B cell (primary cell): ENCODE measurements around the gene APOH. TPM values are rescaled to one million over a fixed set of nuclear protein-coding genes. Genes with fewer than 3 reads are reported as not detected.

Experiments
- ATAC-seq: fragments of 200-7000 bp; cut with Tn5 transposase; one replicate; pipeline ENCODE4 v1.10.0; 2021; ENCODE audit warnings: low read depth, mild to moderate bottlenecking, moderate number of reproducible peaks, moderate library complexity
- CTCF ChIA-PET: fragments of 350-600 bp; sonication (Branson Sonifier 250); formaldehyde crosslinking; loops from one replicate; lab custom pipeline; 2021; ENCODE audit warnings: antibody characterized with exemption, inconsistent platforms; lab: Charles Lee
- POLR2A ChIA-PET: fragments of 350-600 bp; sonication (Branson Sonifier 250); formaldehyde crosslinking; loops from one replicate; lab custom pipeline; 2021; ENCODE audit warnings: antibody characterized with exemption; lab: Charles Lee
- DNase-seq: peaks from one replicate; pipeline ENCODE4 v3.0.0; 2013
- H2AFZ ChIP-seq: 2 replicates; pipeline ENCODE4 v1.6.1; 2012; ENCODE audit warnings: mild to moderate bottlenecking, low read depth, low read length; ENCODE audit not compliant: insufficient read depth, poor library complexity, severe bottlenecking
- H3K27ac ChIP-seq, 2 donors: 1 replicate in 1 of 2; 2 replicates in 1 of 2; pipeline ENCODE4 v1.5.1; 2012 to 2013; ENCODE audit warnings: low read length in 2 of 2, mild to moderate bottlenecking in 2 of 2, moderate library complexity in 1 of 2
- H3K27me3 ChIP-seq, 4 experiments: fragments of 200-600 bp in 1 of 4; sonication (generic) in 1 of 4; replicated peaks in 1 of 4; 1 replicate in 2 of 4; 2 replicates in 2 of 4; pipeline versions ENCODE4 v1.6.1 to v1.7.0; 2013 to 2016; ENCODE audit warnings: low read length in 3 of 4, mild to moderate bottlenecking in 2 of 4, mixed read lengths in 1 of 4, moderate library complexity in 1 of 4; ENCODE audit not compliant: insufficient read depth in 4 of 4, control insufficient read depth in 3 of 4; ENCODE audit errors: control extremely low read depth in 1 of 4
- H3K36me3 ChIP-seq, 2 experiments: replicated peaks in 1 of 2; 1 replicate in 1 of 2; 2 replicates in 1 of 2; pipeline versions ENCODE4 v1.6.1 to v1.7.1; 2013; ENCODE audit warnings: low read length in 1 of 2; ENCODE audit not compliant: insufficient read depth in 2 of 2, control insufficient read depth in 1 of 2; ENCODE audit errors: control extremely low read depth in 1 of 2, extremely low read depth in 1 of 2
- H3K4me1 ChIP-seq, 2 donors: fragments of 200-600 bp in 1 of 2; sonication (generic) in 1 of 2; 1 replicate in 1 of 2; 2 replicates in 1 of 2; pipeline versions ENCODE4 v1.5.1 to v1.6.1; 2013 to 2017; ENCODE audit warnings: low read length in 2 of 2; ENCODE audit not compliant: control insufficient read depth in 2 of 2, insufficient read depth in 2 of 2
- H3K4me2 ChIP-seq: replicated peaks from 2 replicates; pipeline ENCODE3; 2012; ENCODE audit warnings: mild to moderate bottlenecking, low read depth, low read length; ENCODE audit not compliant: poor library complexity, severe bottlenecking
- H3K4me3 ChIP-seq, 5 experiments: fragments of 200-600 bp in 1 of 5; sonication (generic) in 1 of 5; 1 replicate in 3 of 5; 2 replicates in 2 of 5; pipeline versions ENCODE4 v1.5.1 to v1.7.0; 2011 to 2016; ENCODE audit warnings: low read length in 4 of 5, mild to moderate bottlenecking in 4 of 5, low read depth in 2 of 5, control low read depth in 1 of 5, moderate library complexity in 1 of 5; ENCODE audit not compliant: insufficient read depth in 1 of 5; ENCODE audit errors: control extremely low read depth in 1 of 5, extremely low read depth in 1 of 5
- H3K79me2 ChIP-seq: fragments of 200-600 bp; sonication (generic); one replicate; pipeline ENCODE4 v1.6.0; 2016; ENCODE audit warnings: low read length; ENCODE audit not compliant: control insufficient read depth, insufficient read depth
- H3K9ac ChIP-seq: fragments of 200-600 bp; sonication (generic); 2 replicates; pipeline ENCODE4 v1.6.1; 2017; ENCODE audit warnings: mild to moderate bottlenecking, low read length, moderate library complexity
- H3K9me3 ChIP-seq, 3 donors: one replicate each; pipeline versions ENCODE4 v1.6.1 to v1.7.1; 2013; ENCODE audit warnings: low read length in 2 of 3; ENCODE audit not compliant: control insufficient read depth in 2 of 3, insufficient read depth in 1 of 3; ENCODE audit errors: control extremely low read depth in 1 of 3
- H4K20me1 ChIP-seq: 2 replicates; pipeline ENCODE4 v1.6.0; 2012; ENCODE audit warnings: mild to moderate bottlenecking, low read length; ENCODE audit not compliant: insufficient read depth, control insufficient read depth, poor library complexity, severe bottlenecking
- H3K27ac Mint-ChIP-seq: one replicate; pipeline ENCODE4 v1.8.0; 2021; ENCODE audit warnings: mixed read lengths
- H3K27me3 Mint-ChIP-seq: one replicate; pipeline ENCODE4 v1.8.0; 2021; ENCODE audit warnings: mixed read lengths
- H3K4me1 Mint-ChIP-seq: one replicate; pipeline ENCODE4 v1.8.0; 2021; ENCODE audit warnings: mixed read lengths
- H3K4me3 Mint-ChIP-seq: one replicate; pipeline ENCODE4 v1.8.0; 2021; ENCODE audit warnings: mixed read lengths
- H3K9me3 Mint-ChIP-seq: one replicate; pipeline ENCODE4 v1.8.0; 2022; ENCODE audit warnings: mixed read lengths; ENCODE audit not compliant: insufficient read depth
- CTCF ChIP-seq: fragments of 200-600 bp; IDR thresholded peaks from one replicate; pipeline ENCODE4 v1.8.0; 2022; ENCODE audit warnings: antibody characterized with exemption, mild to moderate bottlenecking
- EZH2 ChIP-seq: IDR thresholded peaks from 2 replicates; pipeline ENCODE4 v1.6.1; 2012; ENCODE audit warnings: borderline replicate concordance, low read depth, mild to moderate bottlenecking, moderate library complexity, low read length; ENCODE audit not compliant: insufficient read depth, poor library complexity, severe bottlenecking
- WGBS: methylation state at CpG from one replicate; pipeline ENCODE4 v1.1.5; 2013; ENCODE audit warnings: missing lambda C conversion rate; ENCODE audit not compliant: insufficient coverage; 5-methylcytosine and 5-hydroxymethylcytosine counted together
- intact Hi-C: fragments of 100-400 bp; cut with micrococcal nuclease; formaldehyde crosslinking; loops from one replicate; pipeline ENCODE4 v1.10.0; 2022
- polyA plus RNA-seq: library from polyadenylated mRNA; depleted of rRNA; stranded (reverse); fragments of >200 nt; gene quantifications from 2 replicates; pipeline ENCODE4 v1.2.3, GENCODE V29; 2012
- total RNA-seq, 2 donors: library from RNA; stranded (reverse); fragments of 120-200 nt in 1 of 2; gene quantifications; 1 replicate in 1 of 2; 2 replicates in 1 of 2; pipeline versions ENCODE4 v1.2.3 to v1.2.4, GENCODE V29; 2013 to 2022

APOH gene
- total and polyA plus RNA-seq, 2 donors (not counting 1 experiment from before 2014, with no cell fraction given) = not detected

- H3K9ac ChIP-seq = no peak overlapping the region
- Mint-ChIP-seq H3K4me1 (no peaks in the 10 kb centered on the region), H3K9me3 (no peaks in the 10 kb centered on the region), H3K27me3 (peaks cover 35% of the 10 kb centered on the region), H3K4me3 (no peak overlapping the region), H3K27ac (no peak overlapping the region)
- no peak overlapping the region for H3K4me3 ChIP-seq
- 92% methylated on average over 7 of the region's 9 CpGs for WGBS
- no peaks in the 10 kb centered on the region for H3K9me3 ChIP-seq
- no peak for ATAC-seq
- CTCF ChIA-PET = no interaction called here
- H3K27me3 ChIP-seq = peaks cover 0 to 6% (median 1%) of the 10 kb centered on the region in 4 experiments
- no peaks in the 10 kb centered on the region for H3K79me2 ChIP-seq
- intact Hi-C loops = no loop called here
- no peak for TF ChIP-seq CTCF
- no peak for TF ChIP-seq EZH2
- POLR2A ChIA-PET = no interaction called here
- H3K27ac ChIP-seq = no peak overlapping the region
- DNase-seq = no peak
- no peak overlapping the region for H2AFZ ChIP-seq
- no peaks in the 10 kb centered on the region for H3K36me3 ChIP-seq
- no peak overlapping the region for H3K4me2 ChIP-seq
- H4K20me1 ChIP-seq = no peaks in the 10 kb centered on the region
- H3K4me1 ChIP-seq = no peaks in the 10 kb centered on the region
Observed at GRCh38 chr17:66211047-66211810, 18.0 kb downstream of the APOH start.

DNA sequence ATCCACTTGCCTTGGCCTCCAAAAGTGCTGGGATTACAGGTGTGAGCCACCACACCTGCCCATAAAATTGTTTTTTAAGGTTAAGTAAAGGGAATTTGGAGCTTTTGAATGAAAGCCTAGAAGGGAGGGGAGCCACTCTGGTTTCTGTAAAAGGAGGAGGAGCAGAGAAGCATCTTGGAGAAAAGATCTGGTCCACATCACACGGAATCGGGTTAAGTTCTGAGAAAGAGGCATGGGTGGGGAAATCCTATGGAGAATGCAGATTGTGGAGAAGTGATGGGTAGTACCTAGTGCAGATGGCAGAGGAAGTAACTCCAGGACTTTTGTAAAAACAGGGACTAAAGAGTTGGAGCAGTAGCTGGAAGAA is 19.0 kb downstream of the APOH start:
- ATAC-seq = no peak
- CTCF ChIA-PET = no interaction called here
- intact Hi-C loops = no loop called here

More for the DNA sequence above, 19.0 kb downstream of the APOH start:
- peaks cover 27% of the 10 kb centered on the region for H3K27me3 Mint-ChIP-seq
- H3K4me3 Mint-ChIP-seq = no peak overlapping the region
- Histone ChIP-seq H3K4me1 (no peaks in the 10 kb centered on the region), H3K9me3 (no peaks in the 10 kb centered on the region), H3K36me3 (no peaks in the 10 kb centered on the region), H4K20me1 (no peaks in the 10 kb centered on the region), H3K9ac (no peak overlapping the region), H3K79me2 (no peaks in the 10 kb centered on the region), H3K4me2 (no peak overlapping the region), H3K27ac (no peak overlapping the region), H2AFZ (no peak overlapping the region), H3K27me3 (peaks cover 0 to 6% (median 1%) of the 10 kb centered on the region in 4 experiments), H3K4me3 (no peak overlapping the region)
- WGBS = 86% methylated on average over 2 of the region's 2 CpGs
- no peaks in the 10 kb centered on the region for H3K4me1 Mint-ChIP-seq
- no peak overlapping the region for H3K27ac Mint-ChIP-seq
- TF ChIP-seq EZH2 (no peak), CTCF (no peak)
- no peaks in the 10 kb centered on the region for H3K9me3 Mint-ChIP-seq
- POLR2A ChIA-PET = no interaction called here
- DNase-seq = no peak
